ENCODE data around the gene TSPAN15. TPM values are rescaled to one million over a fixed set of nuclear protein-coding genes. Genes with fewer than 3 reads are reported as not detected.

The TSPAN15 gene
- total and polyA plus RNA-seq, 2 experiments from 2014 or later: 6.6 to 10.1 TPM

DNA sequence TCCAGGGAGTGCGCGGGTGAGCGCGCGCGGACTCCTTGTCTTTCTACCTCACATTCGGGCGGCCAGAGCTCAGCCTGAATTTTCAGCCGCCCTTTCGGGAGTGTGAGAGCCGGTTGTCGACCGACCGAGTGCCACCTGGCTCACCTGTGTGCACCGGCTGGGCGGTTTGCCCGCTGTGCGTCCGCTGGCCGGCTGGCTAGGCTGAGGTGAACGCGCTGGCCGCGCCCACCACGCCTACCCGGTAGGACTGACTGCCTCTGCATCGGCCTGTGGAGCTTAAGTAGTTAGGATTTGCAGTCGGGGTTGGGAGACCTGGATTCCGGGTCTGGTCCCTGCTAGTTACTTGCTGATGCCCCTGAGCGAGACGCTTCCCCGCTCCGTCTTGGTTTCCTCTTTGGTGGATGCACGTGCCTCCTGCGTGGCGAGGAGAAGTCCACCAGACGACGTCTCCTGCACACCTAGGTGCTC is 553 bp downstream of the TSPAN15 start:
- Mint-ChIP-seq H3K27ac (no peak overlapping the region), H3K9me3 (no peaks in the 10 kb centered on the region), H3K27me3 (ENCODE audit: insufficient read depth, low read depth, poor library complexity) (peaks cover 23% of the 10 kb centered on the region), H3K4me3 (peak overlapping the region; percentile 77), H3K36me3 (ENCODE audit: low read depth) (no peaks in the 10 kb centered on the region; the same call in 2 of the 3 replicates), H3K4me1 (peaks cover 19% of the 10 kb centered on the region)
- no peaks in the 10 kb centered on the region for H3F3A ChIP-seq (replicated peaks; ENCODE audit: low read depth)
- peak overlapping the region; percentile 95 for H3K4me3 ChIP-seq
- ATAC-seq: peak; percentile 79
- H3K9me2 ChIP-seq (ENCODE audit: insufficient read depth): no peaks in the 10 kb centered on the region
- TF ChIP-seq, protein P1, sequence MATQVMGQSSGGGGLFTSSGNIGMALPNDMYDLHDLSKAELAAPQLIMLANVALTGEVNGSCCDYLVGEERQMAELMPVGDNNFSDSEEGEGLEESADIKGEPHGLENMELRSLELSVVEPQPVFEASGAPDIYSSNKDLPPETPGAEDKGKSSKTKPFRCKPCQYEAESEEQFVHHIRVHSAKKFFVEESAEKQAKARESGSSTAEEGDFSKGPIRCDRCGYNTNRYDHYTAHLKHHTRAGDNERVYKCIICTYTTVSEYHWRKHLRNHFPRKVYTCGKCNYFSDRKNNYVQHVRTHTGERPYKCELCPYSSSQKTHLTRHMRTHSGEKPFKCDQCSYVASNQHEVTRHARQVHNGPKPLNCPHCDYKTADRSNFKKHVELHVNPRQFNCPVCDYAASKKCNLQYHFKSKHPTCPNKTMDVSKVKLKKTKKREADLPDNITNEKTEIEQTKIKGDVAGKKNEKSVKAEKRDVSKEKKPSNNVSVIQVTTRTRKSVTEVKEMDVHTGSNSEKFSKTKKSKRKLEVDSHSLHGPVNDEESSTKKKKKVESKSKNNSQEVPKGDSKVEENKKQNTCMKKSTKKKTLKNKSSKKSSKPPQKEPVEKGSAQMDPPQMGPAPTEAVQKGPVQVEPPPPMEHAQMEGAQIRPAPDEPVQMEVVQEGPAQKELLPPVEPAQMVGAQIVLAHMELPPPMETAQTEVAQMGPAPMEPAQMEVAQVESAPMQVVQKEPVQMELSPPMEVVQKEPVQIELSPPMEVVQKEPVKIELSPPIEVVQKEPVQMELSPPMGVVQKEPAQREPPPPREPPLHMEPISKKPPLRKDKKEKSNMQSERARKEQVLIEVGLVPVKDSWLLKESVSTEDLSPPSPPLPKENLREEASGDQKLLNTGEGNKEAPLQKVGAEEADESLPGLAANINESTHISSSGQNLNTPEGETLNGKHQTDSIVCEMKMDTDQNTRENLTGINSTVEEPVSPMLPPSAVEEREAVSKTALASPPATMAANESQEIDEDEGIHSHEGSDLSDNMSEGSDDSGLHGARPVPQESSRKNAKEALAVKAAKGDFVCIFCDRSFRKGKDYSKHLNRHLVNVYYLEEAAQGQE (IDR thresholded peaks at IDR 0.05; ENCODE audit: unreplicated experiment): no peak
- no peak for TF ChIP-seq POLR2AphosphoS5 (IDR thresholded peaks at IDR 0.05; ENCODE audit: low read depth)
- no peak for TF ChIP-seq STAT1 (IDR thresholded peaks at IDR 0.05; ENCODE audit: unreplicated experiment)
- no peak for TF ChIP-seq ZNF331 (CRISPR knock-in tag; IDR thresholded peaks at IDR 0.05; ENCODE audit: low read depth)
- no peak for TF ChIP-seq EZH2phosphoT487 (IDR thresholded peaks at IDR 0.05; ENCODE audit: unreplicated experiment)
- no peak for TF ChIP-seq ZNF114 (CRISPR knock-in tag; IDR thresholded peaks at IDR 0.05)
- TF ChIP-seq JUNB (IDR thresholded peaks at IDR 0.05; ENCODE audit: unreplicated experiment): no peak
- TF ChIP-seq, protein P2, sequence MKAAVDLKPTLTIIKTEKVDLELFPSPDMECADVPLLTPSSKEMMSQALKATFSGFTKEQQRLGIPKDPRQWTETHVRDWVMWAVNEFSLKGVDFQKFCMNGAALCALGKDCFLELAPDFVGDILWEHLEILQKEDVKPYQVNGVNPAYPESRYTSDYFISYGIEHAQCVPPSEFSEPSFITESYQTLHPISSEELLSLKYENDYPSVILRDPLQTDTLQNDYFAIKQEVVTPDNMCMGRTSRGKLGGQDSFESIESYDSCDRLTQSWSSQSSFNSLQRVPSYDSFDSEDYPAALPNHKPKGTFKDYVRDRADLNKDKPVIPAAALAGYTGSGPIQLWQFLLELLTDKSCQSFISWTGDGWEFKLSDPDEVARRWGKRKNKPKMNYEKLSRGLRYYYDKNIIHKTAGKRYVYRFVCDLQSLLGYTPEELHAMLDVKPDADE (IDR thresholded peaks at IDR 0.05): no peak
- no peak for TF ChIP-seq NANOG (IDR thresholded peaks at IDR 0.05; ENCODE audit: borderline replicate concordance)
- no peak for TF ChIP-seq CREB1 (CRISPR knock-in tag; IDR thresholded peaks at IDR 0.05; ENCODE audit: low read depth)
- TF ChIP-seq, protein P3, sequence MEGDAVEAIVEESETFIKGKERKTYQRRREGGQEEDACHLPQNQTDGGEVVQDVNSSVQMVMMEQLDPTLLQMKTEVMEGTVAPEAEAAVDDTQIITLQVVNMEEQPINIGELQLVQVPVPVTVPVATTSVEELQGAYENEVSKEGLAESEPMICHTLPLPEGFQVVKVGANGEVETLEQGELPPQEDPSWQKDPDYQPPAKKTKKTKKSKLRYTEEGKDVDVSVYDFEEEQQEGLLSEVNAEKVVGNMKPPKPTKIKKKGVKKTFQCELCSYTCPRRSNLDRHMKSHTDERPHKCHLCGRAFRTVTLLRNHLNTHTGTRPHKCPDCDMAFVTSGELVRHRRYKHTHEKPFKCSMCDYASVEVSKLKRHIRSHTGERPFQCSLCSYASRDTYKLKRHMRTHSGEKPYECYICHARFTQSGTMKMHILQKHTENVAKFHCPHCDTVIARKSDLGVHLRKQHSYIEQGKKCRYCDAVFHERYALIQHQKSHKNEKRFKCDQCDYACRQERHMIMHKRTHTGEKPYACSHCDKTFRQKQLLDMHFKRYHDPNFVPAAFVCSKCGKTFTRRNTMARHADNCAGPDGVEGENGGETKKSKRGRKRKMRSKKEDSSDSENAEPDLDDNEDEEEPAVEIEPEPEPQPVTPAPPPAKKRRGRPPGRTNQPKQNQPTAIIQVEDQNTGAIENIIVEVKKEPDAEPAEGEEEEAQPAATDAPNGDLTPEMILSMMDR (conservative IDR thresholded peaks at IDR 0.05; ENCODE audit: low read depth in 2 of 2): no peak
- TF ChIP-seq, protein P4, sequence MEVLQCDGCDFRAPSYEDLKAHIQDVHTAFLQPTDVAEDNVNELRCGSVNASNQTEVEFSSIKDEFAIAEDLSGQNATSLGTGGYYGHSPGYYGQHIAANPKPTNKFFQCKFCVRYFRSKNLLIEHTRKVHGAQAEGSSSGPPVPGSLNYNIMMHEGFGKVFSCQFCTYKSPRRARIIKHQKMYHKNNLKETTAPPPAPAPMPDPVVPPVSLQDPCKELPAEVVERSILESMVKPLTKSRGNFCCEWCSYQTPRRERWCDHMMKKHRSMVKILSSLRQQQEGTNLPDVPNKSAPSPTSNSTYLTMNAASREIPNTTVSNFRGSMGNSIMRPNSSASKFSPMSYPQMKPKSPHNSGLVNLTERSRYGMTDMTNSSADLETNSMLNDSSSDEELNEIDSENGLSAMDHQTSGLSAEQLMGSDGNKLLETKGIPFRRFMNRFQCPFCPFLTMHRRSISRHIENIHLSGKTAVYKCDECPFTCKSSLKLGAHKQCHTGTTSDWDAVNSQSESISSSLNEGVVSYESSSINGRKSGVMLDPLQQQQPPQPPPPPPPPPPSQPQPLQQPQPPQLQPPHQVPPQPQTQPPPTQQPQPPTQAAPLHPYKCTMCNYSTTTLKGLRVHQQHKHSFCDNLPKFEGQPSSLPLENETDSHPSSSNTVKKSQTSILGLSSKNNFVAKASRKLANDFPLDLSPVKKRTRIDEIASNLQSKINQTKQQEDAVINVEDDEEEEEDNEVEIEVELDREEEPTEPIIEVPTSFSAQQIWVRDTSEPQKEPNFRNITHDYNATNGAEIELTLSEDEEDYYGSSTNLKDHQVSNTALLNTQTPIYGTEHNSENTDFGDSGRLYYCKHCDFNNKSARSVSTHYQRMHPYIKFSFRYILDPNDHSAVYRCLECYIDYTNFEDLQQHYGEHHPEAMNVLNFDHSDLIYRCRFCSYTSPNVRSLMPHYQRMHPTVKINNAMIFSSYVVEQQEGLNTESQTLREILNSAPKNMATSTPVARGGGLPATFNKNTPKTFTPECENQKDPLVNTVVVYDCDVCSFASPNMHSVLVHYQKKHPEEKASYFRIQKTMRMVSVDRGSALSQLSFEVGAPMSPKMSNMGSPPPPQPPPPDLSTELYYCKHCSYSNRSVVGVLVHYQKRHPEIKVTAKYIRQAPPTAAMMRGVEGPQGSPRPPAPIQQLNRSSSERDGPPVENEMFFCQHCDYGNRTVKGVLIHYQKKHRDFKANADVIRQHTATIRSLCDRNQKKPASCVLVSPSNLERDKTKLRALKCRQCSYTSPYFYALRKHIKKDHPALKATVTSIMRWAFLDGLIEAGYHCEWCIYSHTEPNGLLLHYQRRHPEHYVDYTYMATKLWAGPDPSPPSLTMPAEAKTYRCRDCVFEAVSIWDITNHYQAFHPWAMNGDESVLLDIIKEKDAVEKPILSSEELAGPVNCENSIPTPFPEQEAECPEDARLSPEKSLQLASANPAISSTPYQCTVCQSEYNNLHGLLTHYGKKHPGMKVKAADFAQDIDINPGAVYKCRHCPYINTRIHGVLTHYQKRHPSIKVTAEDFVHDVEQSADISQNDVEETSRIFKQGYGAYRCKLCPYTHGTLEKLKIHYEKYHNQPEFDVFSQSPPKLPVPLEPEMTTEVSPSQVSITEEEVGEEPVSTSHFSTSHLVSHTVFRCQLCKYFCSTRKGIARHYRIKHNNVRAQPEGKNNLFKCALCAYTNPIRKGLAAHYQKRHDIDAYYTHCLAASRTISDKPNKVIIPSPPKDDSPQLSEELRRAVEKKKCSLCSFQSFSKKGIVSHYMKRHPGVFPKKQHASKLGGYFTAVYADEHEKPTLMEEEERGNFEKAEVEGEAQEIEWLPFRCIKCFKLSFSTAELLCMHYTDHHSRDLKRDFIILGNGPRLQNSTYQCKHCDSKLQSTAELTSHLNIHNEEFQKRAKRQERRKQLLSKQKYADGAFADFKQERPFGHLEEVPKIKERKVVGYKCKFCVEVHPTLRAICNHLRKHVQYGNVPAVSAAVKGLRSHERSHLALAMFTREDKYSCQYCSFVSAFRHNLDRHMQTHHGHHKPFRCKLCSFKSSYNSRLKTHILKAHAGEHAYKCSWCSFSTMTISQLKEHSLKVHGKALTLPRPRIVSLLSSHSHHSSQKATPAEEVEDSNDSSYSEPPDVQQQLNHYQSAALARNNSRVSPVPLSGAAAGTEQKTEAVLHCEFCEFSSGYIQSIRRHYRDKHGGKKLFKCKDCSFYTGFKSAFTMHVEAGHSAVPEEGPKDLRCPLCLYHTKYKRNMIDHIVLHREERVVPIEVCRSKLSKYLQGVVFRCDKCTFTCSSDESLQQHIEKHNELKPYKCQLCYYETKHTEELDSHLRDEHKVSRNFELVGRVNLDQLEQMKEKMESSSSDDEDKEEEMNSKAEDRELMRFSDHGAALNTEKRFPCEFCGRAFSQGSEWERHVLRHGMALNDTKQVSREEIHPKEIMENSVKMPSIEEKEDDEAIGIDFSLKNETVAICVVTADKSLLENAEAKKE (CRISPR knock-in tag; IDR thresholded peaks at IDR 0.05): no peak
- TF ChIP-seq EZH2 (IDR thresholded peaks at IDR 0.05; ENCODE audit: low read depth, unreplicated experiment): no peak
- H3K36me3 ChIP-seq (ENCODE audit: insufficient read depth): no peaks in the 10 kb centered on the region
- H4K20me1 ChIP-seq (replicated peaks; ENCODE audit: insufficient read depth): peaks cover 7% of the 10 kb centered on the region; the same call in 1 of the 2 replicates
- peak overlapping the region; percentile 97 for H2AFZ ChIP-seq
- H3K4me1 ChIP-seq (ENCODE audit: insufficient read depth): peaks cover 13% of the 10 kb centered on the region
- peaks cover 38% of the 10 kb centered on the region for H3K27me3 ChIP-seq (ENCODE audit: insufficient read depth)
- DNase-seq (ENCODE audit: low spot score): peak; percentile 83
- peak overlapping the region; percentile 94 for H3K4me2 ChIP-seq
- no peak overlapping the region for H3K27ac ChIP-seq (ENCODE audit: low read depth)
- no peaks in the 10 kb centered on the region for H3K79me2 ChIP-seq (replicated peaks; ENCODE audit: insufficient read depth)

Data from GM23338 (cell line).